Middle frontal gyrus (tissue), 1 donor: ENCODE measurements around the gene INTU.
"Not testable (repeated sequence)": the region's sequence is repeated elsewhere in the genome, so short reads cannot be mapped to it uniquely, and the experiment has no call there.

Experiments
- DNase-seq: peaks from one replicate; pipeline ENCODE4 v3.0.0-alpha.2; 2015; ENCODE audit warnings: low spot score; ENCODE audit errors: extremely low spot score

Gene INTU

GRCh38 chr4:127632420-127633403 lies at the start of gene INTU:
TSS of gene INTU (plus strand) at chr4:127632957. CDS start at chr4:127633035, 78 bp downstream.
- peak; percentile 90 for DNase-seq

GRCh38 chr4:127586496-127586895 lies 46.3 kb upstream of the INTU start:
- DNase-seq, result not testable (repeated sequence)

GRCh38 chr4:127586922-127587571 lies 45.7 kb upstream of the INTU start:
- no peak for DNase-seq

GRCh38 chr4:127589153-127589552 lies 43.6 kb upstream of the INTU start:
- not testable (repeated sequence) for DNase-seq

- no peak for DNase-seq
These were observed 34.1 kb upstream of the INTU start for GRCh38 chr4:127598656-127599055.

- no peak for DNase-seq
These were observed 31.7 kb upstream of the INTU start for GRCh38 chr4:127601029-127601428.

GRCh38 chr4:127604949-127605709 lies 27.6 kb upstream of the INTU start:
- no peak for DNase-seq

GRCh38 chr4:127606823-127607222 lies 25.9 kb upstream of the INTU start:
- no peak for DNase-seq

GRCh38 chr4:127609484-127609883 lies 23.3 kb upstream of the INTU start:
- no peak for DNase-seq

GRCh38 chr4:127610488-127610887 lies 22.3 kb upstream of the INTU start:
- no peak for DNase-seq

GRCh38 chr4:127616898-127617297 lies 15.9 kb upstream of the INTU start:
- no peak for DNase-seq

GRCh38 chr4:127618427-127618826 lies 14.3 kb upstream of the INTU start:
- no peak for DNase-seq

- no peak for DNase-seq
These were observed 10.2 kb upstream of the INTU start for GRCh38 chr4:127622621-127622920.

GRCh38 chr4:127622921-127623796 lies 9.6 kb upstream of the INTU start:
- DNase-seq, result no peak

- no peak for DNase-seq
These were observed 9.0 kb upstream of the INTU start for GRCh38 chr4:127623797-127624083.

GRCh38 chr4:127624173-127624572 lies 8.6 kb upstream of the INTU start:
- no peak for DNase-seq

- DNase-seq, result no peak
These were observed 3.4 kb upstream of the INTU start for GRCh38 chr4:127629371-127629770.

GRCh38 chr4:127630152-127630551 lies 2.6 kb upstream of the INTU start:
- DNase-seq, result no peak

GRCh38 chr4:127631420-127631819 lies 1.3 kb upstream of the INTU start:
- DNase-seq, result no peak

- DNase-seq, result no peak
These were observed 1.4 kb downstream of the INTU start for GRCh38 chr4:127634181-127634580.

GRCh38 chr4:127641524-127641923 lies 8.8 kb downstream of the INTU start:
- DNase-seq, result no peak
